SK-N-SH treated with all-trans-retinoic acid at 6 μM for 48 hours (cell line): ENCODE measurements around the gene GAB4.

Experiments
- ARNTL ChIP-seq: fragments of 450-650 bp; formaldehyde crosslinking; IDR thresholded peaks from 2 replicates; pipeline ENCODE4 v1.5.0; 2020; ENCODE audit warnings: low read depth, mild to moderate bottlenecking, moderate library complexity, borderline replicate concordance
- PPARA ChIP-seq: fragments of 250-450 bp; sonication (Bioruptor Pico); IDR thresholded peaks from 2 replicates; pipeline ENCODE4 v1.5.0; 2020; ENCODE audit warnings: mild to moderate bottlenecking, borderline replicate concordance
- SNAI2 ChIP-seq: fragments of 250-450 bp; sonication (Bioruptor Pico); IDR thresholded peaks from 2 replicates; pipeline ENCODE4 v1.5.0; 2020; ENCODE audit warnings: mild to moderate bottlenecking, moderate library complexity
- TOX ChIP-seq: fragments of 250-450 bp; sonication (Bioruptor Pico); IDR thresholded peaks from 2 replicates; pipeline ENCODE4 v1.8.0; 2021; ENCODE audit warnings: mild to moderate bottlenecking, moderate library complexity, borderline replicate concordance
- ZC3H10 ChIP-seq: fragments of 250-450 bp; sonication (Bioruptor Pico); IDR thresholded peaks from 2 replicates; pipeline ENCODE4 v1.5.1; 2021; ENCODE audit warnings: mild to moderate bottlenecking, moderate library complexity
- ZFP3 ChIP-seq: fragments of 250-450 bp; sonication (Bioruptor Pico); IDR thresholded peaks from 2 replicates; pipeline ENCODE4 v1.5.0; 2020; ENCODE audit warnings: mild to moderate bottlenecking, moderate library complexity
- TF ChIP-seq, protein P1 (sequence below): fragments of 250-450 bp; sonication (Bioruptor Pico); IDR thresholded peaks from 2 replicates; pipeline ENCODE4 v1.8.0; 2020; ENCODE audit warnings: mild to moderate bottlenecking, moderate library complexity, borderline replicate concordance

DNA sequence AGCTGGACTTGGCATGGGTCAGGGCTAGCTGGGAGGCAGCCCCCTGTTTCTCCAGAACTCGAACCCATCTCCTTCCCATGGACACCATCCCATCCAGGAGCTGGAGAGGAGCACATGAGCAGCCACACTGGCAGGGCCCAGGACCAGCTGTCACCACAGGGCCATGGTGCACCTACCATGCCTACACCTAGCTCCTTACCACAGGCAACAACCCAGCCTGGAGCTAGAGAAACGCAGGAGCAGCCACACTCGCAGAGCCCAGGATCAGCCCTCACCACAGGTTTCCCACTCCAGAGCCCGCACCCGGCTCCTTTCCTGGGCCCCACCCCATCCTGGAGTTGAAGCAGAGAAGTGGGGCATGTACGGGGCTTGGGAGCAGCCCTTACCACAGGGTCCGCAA is 50.2 kb downstream of the GAB4 start:
- TF ChIP-seq, protein P1, sequence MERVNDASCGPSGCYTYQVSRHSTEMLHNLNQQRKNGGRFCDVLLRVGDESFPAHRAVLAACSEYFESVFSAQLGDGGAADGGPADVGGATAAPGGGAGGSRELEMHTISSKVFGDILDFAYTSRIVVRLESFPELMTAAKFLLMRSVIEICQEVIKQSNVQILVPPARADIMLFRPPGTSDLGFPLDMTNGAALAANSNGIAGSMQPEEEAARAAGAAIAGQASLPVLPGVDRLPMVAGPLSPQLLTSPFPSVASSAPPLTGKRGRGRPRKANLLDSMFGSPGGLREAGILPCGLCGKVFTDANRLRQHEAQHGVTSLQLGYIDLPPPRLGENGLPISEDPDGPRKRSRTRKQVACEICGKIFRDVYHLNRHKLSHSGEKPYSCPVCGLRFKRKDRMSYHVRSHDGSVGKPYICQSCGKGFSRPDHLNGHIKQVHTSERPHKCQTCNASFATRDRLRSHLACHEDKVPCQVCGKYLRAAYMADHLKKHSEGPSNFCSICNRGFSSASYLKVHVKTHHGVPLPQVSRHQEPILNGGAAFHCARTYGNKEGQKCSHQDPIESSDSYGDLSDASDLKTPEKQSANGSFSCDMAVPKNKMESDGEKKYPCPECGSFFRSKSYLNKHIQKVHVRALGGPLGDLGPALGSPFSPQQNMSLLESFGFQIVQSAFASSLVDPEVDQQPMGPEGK (CRISPR knock-in tag), result no peak
- TF ChIP-seq ZC3H10 (no peak), SNAI2 (CRISPR knock-in tag) (no peak), TOX (CRISPR knock-in tag) (no peak), ZFP3 (CRISPR knock-in tag) (no peak), ARNTL (no peak), PPARA (CRISPR knock-in tag) (no peak)
